Measurements from ENCODE around the gene RCSD1.

The RCSD1 gene

DNA sequence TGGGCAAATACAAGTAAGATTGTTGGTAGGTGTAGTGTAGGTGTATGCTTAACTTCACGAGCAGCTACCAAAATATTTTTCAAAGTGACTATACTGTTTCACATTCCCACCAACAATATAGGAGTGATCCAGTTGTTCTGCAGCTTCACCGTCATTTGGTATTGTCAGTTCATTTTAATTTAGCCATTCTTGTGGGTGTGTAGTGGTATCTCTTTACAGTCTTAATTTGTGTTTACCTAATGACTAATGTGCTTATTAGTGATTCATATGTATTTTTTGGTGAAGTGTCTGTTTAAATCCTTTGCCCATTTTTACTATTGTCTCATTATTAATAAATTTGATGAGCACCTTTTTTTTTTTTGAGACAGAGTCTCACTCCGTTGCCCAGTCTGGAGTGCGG lies 35.4 kb downstream of the RCSD1 start:
- DNase-seq: no peak

DNA sequence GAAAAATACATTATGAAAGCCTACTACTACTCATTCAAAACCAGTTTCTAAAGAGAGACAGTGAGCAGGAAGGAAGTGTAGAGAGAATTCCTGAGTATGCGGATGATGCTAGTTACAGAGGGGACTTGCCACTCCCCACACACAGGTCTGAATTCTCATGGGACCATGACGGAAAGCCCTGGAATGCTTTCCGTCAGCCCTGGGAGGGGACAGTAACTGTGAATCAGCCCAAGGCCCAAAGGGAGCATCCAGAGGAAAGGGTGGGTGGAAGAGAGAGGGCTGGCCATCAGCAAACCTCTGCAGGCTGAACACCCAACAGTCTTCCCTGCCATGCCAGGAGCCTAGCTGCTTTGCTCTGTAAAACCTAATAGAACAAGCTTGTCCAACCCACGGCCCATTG lies 36.4 kb downstream of the RCSD1 start:
- no peak for DNase-seq

DNA sequence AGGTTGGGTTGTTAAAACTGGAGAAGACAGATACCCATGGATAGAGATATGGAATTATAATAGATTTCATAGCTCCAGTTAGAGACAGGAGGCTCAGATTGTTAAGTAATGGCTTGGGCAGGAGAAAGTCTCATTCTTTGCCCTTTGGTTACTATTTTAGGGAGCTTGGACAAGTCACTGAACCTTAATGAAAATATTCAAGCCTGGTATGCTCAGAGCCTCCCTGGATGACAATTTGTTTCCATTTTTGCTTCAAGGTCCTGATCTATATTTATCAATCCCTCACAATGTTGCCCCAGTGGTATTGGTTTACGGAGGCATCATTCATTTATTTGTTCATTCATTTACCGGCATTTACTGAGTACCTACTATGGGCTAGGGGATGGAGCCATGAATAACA lies 37.5 kb downstream of the RCSD1 start:
- DNase-seq: no peak

DNA sequence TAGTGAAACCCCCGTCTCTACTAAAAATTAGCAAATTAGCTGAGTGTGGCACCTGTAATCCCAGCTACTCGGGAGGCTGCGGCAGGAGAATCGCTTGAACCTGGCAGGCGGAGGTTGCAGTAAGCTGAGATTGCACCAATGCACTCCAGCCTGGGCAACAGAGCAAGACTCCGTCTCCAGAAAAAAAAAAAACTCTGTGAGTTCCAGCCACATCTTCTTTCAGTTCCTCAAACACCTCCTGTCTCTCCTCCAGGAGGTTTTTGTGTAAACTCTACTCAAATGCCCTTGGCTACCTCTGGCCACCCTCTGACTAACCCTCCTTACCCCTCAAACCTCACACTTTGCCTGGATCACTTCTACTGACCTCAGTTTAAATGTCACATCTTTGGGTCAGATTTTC lies 38.1 kb downstream of the RCSD1 start:
- no peak for DNase-seq

DNA sequence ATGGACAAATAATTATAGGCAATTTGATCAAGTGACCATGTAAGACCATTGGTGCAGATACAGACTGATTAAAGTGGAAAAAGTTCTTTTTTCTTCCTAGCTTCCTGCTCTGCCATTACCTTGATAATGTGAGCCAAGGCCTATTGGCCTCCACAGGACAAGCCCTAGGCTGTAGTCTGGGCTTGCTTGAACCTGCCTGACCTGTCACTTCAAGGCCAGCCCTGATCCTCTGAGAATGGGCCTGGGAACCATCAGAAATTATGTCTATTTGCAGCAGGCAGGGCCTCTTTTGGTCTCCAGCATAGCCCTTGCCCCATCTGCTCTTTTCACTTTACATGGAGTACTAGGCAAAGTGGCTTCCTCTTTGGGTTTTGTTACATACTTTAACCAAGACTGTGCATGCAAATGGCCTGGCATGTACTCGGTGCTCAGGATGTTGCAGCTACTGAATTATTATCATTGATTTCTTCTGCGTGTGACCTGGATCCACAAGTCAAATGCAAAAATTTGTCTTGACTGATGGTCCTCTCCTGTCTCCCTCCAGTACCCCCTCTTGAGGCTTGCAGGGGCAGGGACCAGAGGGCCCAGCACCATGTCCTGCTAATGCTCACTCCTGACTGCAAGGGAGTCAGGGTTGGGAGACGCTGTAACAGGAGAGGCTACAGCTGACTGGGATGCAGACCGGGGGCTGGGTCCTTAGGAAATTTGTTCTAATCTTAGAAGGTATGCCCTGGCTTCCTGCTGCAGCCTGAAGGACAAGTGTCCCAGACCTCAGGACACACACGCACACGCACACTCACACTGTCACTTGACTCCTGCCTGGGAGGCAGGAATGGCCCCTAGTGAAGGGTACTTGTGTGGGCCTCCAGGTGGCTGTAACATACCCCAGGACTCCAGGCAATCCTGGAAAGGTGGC lies 39.4 kb downstream of the RCSD1 start:
- DNase-seq: no peak

DNA sequence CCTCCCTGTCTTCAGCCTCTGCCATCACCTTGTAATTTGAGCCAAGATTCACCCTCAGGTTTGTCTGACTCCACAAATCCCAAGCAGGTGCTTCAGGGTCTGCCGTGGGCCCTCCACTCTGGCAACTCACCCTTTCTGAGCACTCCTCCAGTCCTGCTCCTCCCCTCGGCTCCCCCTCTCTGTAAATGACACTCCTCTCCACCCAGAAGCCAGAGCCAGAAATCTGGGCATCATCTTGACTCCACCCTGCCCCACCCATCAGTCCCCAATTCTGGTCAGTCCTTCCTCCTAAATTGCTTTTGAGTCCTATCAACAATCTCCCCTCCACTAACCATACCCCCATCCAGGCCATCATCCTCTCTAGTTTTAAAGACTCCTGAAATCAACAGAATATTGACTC lies 40.5 kb downstream of the RCSD1 start:
- DNase-seq: no peak

DNA sequence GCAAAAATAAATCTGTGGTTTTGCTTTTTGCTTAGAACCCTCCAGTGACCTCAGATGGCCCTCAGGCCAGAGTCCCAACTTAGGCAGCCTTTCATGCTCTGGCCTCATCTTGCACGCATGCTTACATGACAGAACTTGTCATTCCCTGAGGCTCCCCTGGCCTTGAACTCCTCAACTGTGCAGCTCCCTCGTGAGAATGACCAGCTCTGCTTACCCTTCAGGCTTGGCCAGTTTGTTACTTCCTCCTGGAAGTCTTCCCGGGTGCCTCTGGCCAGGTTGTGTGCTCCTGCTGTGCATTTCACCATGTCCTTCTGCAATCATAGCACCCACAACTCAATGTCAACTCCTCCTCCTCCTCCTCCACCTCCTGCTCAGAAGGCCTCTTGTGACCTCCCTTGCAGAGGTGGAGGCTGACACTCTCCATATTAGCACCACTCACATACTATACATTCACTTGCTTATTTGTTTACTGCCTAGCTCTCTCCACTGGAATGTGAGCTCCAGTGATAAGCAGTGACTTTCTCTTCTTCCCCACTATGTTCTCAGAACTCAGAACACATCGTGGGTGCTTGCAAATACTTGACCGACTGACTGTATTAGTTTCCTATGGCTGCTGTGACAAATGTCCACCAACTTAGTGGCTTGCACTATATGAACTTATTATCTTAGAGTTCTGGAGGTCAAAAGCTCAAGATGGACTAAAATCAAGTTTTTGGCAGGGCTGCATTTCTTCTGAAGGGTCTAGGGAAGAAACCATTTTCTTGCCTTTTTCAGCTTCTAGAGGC lies 41.9 kb downstream of the RCSD1 start:
- DNase-seq: no peak

DNA sequence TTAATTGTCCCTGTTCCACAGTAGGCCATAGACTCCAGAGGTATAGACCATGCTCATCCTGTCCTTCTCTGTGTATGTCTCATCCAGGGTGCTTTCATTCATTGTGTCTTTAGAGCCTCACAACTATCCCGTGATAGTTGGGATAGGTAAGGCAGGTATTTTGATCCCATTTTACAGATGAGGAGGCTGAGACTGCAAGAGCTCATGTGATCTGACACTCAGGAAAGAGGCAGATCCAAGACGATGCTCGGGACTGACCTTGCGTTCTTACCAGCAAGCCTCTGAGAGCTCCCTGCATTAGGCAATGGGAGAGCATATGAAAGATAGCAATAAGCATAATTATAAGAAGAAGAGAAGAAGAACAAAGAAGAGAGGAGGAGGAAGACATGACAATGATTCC lies 42.8 kb downstream of the RCSD1 start:
- no peak for DNase-seq

DNA sequence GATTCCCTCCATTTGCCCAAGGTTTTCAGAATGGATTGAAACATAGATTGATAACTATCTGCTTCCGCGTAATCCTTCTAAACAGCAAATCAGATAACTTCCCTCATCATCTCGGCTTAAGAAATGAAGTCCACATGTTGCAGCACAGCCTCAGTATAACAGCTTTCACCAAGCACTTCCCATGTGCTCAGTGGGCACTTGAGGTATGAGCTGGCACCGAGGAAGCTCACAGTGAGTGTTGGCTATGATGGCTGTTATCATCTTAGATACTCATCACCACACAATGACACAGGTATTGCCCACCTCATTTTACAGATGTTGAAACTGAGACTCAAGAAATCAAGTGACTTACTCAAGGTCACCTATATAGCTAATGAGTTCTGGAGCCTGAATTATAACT lies 43.2 kb downstream of the RCSD1 start:
- DNase-seq: no peak

DNA sequence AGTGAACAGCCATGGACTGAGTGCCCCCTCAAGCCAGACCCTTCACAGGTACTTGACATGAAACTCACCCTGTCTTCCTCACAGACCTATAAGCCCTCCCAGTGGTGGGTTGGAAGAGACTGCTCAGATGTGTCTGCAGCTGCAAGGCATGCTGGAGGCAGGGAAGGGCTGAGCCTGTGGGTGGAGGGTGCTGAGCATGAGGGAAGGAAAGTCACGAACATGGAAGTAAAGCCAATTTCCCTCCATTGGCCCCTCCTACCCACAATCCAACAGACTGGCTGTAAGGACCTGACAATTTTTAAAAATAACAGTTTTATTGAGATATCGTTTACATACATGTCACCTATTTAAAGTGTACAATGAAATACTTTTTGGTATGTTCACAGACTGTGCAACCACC lies 44.1 kb downstream of the RCSD1 start:
- no peak for DNase-seq

DNA sequence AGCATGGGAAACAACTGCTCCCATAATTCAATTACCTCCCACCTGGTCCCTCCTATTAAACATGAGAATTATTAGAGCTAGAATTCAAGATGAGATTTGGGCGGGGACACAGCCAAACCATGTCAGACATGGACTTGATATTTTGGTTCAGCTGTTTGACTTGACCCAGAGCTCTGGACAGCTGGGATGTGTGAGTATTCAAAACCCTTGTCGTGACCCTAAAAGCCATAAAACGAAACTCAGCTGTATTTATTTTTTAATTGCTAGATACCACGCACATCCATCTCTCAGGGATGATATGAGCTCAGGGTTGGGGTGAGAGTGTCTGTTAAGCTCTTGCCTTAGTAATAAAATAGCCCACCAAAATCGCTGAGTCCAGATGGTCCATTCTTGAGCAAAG lies 45.4 kb downstream of the RCSD1 start:
- DNase-seq: no peak

DNA sequence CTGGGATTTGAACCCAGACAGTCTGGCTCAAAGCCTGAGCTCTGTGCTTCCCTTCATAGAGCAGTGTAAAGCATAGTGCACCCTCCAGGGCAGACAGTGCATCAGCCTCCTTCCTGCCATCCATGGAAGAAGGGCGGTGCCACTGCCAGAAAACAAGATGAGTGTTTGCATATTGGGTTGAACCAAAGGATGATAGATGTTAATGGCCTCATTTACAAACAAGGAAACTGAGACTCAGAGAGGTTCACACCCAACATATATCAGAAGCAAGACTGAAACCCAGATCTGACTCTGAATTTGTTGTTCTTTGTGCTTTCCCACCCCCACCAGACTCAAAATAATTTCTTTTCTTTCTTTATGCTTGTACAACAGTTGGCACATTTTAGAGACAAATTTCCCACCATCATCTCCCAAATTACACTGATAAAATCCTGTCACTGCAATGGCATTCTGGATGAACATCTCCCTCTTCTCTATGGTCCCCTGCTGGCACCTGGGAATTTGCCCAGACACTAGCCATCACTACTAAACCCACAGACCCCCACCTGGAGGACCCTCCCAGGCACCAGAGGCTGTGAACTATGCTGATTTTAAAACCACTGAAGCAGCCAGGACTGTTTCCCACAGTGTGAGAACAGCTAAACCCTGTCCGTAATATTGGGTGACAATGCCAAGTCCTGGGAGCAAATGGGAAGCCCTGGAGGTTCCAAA lies 46.3 kb downstream of the RCSD1 start:
- DNase-seq: no peak

DNA sequence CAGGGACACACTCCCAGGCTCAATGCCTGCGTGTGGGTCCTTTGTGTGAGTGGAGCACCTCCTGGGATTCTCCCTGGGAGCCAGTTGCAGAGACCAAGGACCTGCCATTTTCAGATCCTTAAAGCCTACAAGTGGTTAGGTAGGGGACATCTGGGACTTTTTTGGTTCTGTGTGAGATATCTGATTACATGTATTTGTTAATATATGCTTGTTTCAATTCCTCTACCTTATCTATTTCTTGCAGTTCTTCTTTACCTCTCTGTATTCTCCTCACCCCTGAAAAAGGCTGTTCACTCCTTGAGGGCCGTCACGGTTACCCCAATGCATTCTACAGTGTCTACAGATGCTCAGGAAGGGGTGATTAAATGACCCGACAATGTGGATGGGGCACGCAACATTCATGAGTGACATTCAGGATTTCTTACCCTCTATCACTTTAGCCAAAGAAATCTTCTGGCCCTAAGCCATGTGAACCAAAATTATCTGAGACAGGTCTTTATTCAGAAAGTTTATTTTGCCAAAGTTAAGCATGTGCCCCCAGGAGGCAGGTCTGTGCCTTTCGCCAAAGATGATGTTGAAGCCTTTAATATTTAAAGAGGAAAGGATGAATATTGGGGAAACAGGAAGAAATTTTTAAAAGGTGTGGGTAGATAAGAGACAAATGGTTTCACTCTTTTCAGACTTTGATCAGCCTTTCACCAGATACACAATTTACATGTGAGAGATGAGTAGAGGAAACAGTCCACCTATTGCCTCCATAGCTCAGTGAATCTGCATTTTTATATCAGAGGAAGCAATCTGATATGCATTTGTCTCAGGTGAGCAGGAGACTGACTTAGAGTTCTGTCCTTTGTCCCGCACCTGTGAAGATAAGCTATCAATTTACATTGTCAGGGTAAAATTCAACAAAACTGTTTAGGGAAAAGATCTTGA lies 47.1 kb downstream of the RCSD1 start:
- no peak for DNase-seq

DNA sequence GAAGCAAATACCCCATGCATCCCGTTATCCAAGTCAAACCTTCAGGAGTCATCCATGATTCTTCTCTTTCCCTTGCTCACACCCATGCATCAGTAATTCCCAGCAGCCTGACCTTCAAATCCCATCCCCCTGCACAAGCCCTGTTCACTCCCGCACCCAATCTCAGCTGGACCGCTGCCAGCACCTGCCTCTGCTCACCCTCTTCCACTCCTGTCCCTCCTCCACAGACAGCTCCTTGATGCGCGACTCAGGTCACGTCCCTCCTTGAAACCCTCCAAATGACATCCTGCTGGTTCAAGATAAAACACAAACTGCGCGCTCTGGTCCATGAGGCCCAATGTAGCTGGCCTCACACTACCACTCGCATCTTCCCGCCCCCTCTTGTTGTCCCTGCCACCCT lies 48.4 kb downstream of the RCSD1 start:
- DNase-seq: no peak

DNA sequence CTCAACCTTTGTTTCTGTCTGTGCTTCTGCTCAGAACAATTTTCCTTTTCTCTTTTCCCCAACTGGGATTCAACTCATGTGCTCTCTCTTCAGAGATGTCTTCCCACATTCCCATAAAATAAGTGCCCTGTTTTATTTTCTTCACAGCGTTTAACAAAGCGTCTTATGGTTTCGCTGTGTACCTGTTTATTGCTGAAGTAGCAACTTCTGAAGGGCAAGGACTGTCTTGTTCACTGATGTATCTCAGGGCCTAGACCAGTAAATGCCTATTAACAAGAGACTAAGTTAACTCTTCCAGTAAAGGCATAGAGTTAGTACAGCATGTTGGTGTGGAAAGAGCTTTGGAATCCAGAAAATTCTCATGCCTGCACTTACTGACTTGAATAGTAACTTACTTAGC lies 48.8 kb downstream of the RCSD1 start:
- DNase-seq: no peak

DNA sequence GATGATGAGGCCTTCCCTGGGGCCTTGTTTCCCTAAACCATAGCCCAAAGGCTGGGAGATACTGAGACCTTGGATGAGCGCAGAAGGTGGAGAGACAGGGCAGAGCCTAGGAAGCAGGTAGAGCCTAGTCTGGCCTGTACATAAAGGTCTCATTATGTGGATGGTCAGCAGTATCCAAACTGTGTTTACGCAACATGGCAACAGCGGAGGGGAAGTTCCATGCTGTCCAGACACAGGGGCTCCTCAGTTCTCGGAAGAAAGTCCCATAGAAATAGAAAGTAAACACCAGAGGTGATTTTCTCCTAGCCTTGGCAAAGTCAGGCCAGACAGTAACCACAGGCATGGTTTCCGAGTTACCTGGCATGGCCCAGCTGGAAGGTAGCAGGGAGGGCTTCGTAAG lies 49.7 kb downstream of the RCSD1 start:
- no peak for DNase-seq

DNA sequence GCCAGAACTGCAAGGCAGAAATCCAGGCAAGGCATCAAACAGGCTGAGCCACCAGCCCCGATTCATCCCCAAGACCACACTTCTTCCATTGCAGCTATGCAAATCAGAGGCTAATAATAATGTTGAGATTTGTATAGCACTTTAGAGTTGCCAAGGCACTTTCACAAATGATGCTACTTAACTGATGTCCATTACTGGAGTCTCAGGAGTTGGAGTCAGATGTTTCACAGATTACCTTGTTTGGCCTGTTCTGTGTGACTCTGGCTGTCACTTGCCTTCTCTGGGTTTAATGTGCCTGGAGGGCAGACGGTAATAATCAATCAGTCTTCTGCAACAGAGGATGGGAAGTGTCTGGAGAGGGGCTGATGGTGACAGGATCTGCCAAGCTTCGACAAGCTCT lies 51.0 kb downstream of the RCSD1 start:
- DNase-seq: no peak

DNA sequence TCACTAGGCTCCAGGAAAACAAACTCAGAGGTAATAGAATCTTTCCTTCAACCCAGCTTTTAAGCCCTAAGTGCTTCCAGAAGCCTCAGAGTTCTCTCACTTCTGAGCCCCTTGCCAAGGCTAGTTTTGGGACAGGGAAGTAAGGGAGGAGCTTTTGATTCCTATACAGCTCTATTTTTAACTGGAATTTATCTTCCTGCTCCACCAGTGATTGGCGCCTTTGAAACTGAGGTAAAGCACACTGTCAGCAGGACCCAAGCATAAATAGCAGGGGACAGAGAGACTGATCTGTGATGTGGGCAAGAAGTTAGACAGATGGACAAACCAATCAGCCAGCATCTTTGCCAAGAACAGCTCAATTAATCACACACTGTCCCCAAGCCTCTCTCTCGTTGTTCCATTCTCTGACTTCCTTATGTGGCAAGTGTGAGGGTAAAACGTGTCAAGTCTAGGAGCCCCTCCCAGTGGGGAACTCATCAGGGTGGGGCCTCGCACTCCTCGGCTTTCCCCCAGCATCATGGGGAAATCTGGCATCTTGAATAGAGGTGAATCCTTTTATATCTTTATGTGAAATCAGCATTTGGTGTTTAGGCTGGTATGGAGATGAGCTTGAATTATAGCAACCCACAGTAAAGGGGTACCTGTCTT lies 51.5 kb downstream of the RCSD1 start:
- DNase-seq: no peak

DNA sequence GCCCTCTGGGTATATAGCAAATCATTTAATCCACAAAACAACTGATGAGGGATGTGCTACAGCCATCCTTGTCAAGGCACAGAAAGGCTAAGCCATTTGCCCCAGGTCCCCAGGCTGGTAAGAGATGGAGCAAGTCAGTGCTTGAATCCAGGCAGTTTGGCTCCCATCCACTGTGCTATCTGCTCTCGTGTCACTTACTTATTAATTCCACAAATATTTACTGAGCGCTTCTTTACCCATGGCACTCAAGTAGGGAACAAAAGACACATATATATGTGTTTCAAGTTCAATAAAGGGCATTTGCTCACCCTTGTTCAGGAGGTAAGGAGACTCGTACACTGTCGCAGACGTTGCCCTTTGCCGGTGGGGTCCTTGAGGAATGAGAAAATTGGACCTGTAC lies 53.2 kb downstream of the RCSD1 start:
- no peak for DNase-seq

All from nucleus accumbens (tissue), 56 donors.